Measurements from ENCODE around the gene SYT2.

Gene SYT2

DNA sequence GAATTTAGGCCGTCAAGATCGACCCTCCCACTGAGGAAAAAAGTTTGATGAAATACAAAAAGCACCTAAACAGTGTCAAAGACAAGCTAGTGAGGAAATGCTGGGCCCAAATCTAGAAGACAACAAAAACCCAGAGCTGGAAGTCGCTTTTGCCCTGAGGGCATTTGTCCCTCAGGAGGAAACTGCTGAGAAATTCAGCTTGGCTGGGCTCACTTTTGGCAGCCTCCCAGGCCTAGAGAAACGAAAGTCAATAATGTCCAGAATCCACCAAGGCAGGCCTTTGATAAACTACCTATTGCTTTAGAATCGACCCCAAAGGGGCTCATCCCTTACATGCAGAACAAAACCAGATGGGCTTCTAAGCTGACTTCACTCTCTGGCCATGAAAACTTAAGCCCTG, 38.9 kb downstream of the SYT2 start:
- no peak for DNase-seq

DNA sequence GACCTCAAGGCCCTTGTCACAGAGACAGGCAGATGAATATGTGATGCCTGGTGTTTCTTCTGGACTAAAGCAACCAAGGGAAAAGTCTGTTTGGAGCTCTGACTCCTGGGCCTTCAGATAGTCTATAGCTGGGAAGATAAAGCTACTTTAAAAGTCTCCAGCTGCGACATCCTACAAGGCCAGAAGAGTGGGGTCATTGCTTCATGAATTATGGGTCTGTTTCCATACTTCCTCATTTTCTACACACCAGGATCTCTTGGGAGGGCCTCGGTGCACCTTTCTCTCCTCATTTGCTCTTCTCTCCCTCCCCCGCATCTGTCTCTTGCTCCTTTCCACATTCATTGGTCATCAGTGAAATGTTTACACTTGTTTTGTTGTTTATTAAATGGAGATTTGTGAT, 44.8 kb downstream of the SYT2 start:
- DNase-seq = no peak

DNA sequence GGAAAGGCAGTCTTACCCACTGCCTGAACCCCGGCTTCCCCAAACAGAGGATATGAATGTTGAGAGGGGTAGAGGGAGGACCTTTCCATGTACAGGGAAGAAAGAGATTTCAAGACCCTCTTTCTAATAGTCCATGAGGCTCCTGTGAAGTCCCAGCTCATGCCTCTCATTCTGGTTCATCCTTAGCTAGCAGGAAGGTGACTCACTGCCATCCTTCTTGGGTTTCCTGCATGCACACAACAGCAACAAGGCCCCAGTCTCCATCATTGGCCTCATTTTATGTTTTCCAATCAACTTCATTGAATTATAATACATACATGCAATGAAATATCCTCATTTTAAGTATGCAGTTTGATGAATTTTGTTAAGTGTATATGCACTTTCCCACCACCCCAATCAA, 46.2 kb downstream of the SYT2 start:
- DNase-seq = no peak

DNA sequence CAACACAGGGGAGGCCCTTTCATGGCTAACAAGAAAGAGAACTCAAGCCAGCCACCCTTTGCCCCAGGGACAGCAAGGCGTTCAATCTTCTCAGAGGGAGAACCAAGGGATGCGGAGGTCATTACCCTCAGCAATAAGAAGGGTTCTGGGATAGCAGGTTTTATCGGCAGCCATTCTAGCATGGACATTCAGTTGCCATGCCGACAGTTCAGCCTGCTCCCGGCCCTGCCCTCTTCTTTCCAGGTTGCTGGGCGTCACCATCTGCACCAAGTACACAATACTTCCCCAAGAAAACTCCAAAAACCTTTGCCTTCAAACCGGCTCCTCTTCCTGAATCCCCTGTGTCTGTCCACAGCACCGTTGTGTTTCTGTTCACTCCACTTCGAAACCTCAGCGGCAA, 47.1 kb downstream of the SYT2 start:
- no peak for DNase-seq

DNA sequence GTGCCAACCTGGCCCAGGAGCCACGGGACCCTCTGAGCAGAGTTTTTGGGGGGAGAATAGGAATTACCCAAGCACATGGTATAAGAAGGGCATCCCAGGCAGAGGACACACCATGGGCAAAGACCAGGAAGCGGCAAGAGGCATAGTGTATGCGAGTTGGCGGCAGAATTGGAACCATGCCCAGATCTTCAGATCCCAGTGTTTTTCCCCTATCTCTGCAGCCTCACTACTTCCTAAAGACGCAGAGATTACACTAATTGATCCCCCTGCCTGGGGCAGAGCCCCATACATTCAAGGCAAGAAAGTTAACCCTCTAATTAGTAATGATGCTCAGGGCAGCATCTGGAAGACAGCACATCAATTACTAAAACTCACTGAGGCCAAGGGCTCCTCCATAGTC, 48.2 kb downstream of the SYT2 start:
- DNase-seq = no peak

DNA sequence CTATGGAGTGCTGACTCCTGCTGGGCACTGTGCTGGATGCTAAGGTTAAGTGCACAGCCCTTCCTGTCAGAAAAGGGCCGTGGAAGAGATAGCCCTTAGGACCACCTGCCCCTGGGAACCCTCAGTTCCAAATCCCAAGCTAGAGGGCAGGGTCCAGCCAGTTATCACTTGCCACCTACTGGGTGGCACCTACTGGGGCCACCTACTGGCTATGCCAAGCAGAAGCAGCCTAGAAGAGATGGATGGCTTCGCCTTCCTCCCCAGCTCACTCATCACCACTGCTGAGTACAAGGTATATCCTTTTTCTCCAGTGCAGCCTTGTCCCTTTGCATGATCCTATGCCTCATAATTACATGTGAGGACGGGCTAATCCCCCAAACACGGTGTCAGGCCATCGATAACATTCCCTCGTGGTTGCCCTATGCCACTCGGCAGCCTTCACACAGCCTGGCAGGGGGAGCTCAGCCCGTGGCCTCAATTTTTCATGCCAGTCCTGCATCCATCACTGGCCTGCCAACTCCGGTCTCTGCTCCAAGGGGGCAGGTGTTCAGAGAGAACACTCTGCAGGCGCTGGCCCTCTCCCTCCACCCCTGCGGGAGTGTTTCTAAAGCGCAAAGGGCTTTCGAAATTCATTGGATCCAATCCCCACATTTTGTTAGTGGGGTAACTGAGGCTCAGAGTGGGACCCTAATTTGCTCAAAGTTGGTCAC, 49.0 kb downstream of the SYT2 start:
- no peak for DNase-seq

DNA sequence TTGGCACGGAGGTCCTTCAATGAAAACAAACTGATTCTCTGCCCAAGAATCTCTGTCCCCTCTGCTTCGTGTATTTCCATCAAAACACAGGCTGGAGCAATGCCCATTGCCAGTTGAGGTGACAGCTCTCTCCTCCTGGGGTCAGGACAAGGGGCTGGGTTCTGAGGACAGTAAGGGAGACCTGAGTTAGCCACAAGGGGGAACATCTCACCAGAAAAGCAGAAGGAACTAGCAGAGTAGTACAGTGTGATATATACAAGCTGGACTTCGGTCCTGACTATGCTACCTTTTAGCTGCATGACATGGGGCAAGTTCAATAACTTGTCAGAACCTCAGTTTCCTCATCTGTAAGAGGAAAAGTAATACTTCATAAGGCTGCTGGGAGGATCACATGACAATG, 50.3 kb downstream of the SYT2 start:
- no peak for DNase-seq

DNA sequence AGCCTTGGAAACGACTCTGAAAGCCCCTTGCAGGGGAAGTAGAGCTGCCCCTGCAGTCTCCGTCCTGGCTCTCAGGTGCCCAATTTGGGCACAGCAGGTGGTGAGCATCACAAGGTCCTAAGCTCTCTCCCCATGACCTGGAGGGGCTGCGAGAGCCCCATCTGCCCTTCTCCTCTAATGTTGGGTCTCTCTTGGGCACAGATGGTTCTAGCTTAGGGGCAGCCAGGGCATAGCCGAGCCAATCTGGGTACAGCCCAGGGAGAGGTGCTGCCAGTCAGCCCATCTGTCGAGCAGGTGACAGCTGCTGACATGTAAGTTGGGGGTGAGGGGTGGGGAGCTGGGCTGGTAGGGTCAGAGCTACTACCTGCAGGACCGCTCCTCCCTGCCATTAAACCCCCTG, 50.7 kb downstream of the SYT2 start:
- no peak for DNase-seq

DNA sequence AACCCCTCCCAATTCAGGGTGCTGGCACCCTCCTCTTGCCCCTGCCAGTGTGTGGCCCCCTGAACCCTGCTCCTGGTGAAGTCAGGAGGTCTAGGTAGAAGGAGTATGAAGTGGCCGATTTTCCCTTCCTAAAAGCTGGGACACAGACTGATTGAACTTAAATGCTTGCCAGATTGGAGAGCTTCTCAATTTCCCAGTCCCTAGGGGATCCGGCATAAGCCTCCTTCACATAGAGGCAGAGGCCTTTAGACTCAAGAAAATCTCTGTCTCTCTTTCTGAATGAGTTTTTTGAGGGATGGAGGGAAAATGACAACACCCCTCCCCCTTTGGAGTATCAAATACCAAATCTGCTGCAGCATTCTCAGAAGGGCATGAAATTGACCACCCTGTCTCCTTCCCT, 51.5 kb downstream of the SYT2 start:
- DNase-seq = no peak

DNA sequence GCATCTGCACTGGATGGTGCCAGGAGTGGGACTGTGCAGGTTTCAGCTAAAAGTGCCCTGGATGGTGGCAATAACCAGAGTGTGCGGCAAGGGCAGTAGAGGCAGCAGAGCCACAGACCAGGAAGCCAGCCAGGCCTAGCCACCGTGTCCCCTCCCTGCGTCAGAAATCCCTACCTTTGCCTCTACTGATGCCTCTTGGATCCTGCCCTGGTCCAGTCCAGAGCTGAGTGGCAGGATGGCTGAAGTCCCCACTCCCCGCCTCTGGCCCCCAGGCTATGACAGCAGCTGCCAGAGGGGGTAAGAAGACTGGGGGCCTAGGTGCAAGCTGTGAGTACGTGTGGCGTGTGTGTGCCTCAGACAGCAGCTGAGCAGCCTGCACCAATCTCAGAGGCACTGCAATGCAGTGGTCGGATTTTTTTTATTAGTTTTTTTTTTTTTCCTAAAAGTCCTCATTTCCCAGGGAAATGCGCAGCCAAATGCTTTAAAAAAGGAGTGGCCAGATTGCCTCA, 51.9 kb downstream of the SYT2 start:
- DNase-seq = no peak

DNA sequence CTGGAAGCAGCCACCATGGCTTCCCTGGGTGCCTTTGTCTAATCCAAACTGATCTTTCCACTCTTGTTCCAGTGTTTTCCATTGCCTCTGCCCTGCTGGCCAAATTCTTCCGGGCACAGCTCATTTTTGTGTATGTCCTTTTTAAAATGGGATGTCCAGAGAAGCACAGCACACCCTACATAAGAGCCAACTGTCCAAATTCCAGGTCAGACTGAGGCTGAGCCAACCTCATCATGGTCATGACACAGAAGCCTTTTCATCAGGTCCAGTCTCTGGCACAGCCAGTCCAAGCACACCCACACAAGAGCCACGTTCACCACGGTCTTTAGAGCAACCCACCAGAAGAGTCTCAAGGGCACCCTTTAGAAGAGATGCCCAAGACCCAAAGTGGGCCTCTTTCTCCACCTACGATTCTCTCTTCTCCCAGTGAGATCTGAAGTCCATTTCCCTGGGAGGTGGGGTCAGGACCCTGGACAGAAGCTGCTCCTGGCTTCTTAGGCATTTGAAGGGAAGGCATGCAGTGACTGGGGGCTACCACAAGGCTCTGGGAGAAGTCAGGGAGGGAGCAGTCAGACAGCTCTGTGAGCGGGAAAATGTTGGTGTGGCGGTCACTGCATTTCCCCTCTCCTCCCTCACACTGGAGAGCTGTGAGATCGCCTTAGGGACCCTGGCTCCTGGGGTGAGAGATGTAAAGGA, 53.2 kb downstream of the SYT2 start:
- DNase-seq = no peak

DNA sequence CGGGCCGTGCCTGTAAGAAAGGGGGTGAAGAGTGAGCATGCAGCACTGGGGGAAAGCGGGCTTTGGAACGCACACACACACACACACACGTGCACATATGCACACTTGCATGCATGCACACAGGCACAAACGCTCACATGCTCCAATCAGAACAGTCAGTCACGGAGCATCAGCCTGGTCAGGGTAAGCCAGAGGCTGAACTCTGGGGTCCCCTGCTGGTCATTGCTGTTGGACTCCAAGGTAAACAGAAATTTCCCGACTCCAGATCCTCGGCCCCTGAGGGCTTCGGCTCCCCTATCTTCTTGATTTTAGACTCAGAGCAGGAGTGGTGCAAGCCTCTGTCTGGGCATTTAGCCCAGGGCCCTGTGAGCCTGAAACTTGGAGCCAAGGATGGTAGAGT, 54.2 kb downstream of the SYT2 start:
- no peak for DNase-seq

DNA sequence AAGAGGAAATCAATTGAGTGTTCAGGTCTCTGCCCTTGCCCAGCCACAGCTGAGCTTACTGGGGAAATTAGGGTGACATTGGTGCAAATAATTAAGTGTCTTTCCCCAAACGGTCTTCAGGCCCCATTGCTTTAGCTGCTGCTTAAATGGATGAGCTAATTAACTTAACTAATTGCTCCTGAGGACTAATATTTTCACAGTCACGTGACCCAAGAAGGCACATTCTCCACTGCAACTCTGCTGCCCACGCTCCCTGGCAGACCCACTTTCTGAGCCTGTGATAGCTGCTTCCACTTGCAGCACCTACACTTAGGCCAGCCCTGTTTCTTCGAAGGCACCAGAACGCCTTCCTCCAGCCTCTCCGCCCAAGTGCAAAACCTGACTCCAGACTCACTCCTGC, 56.2 kb downstream of the SYT2 start:
- DNase-seq = no peak

DNA sequence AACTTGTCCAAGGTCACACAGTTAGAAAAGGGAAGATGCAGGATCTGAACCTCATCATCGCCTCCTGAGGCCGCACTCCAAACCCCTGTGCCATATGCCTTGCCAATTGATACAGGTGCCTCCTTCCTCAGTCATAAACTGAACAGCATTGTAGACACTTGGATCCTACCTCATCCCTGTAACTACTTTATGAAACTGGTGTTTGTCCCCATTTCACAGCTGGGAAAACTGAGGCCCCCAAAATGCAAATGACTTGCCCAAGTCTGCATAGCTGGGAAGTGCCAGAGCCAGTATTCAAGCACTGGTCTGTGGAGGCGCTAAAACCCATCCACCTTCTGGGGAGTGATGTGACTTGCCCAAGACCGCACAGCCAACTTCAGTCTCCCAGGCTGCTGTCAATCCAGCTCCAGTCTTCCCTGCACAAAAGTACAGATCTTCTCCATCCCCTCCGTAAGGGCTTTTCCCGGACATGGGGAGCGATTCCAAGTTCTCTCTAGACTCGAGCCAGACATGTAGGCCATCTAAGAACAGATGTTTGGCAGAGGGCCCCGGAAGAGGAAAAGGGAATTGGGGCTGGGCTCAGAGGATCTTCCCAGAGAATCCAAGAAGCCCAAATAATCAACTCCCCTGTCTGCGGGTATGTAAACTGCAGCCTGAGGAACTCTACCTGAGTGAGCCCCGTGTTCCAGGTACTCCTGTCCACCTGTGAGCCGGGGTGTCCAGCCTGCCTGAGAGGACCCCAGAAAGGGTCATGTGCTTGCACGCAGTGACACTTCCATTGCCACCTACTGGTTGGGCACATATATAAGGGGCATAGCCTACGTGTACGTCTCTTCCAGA, 60.5 kb downstream of the SYT2 start:
- DNase-seq = no peak

DNA sequence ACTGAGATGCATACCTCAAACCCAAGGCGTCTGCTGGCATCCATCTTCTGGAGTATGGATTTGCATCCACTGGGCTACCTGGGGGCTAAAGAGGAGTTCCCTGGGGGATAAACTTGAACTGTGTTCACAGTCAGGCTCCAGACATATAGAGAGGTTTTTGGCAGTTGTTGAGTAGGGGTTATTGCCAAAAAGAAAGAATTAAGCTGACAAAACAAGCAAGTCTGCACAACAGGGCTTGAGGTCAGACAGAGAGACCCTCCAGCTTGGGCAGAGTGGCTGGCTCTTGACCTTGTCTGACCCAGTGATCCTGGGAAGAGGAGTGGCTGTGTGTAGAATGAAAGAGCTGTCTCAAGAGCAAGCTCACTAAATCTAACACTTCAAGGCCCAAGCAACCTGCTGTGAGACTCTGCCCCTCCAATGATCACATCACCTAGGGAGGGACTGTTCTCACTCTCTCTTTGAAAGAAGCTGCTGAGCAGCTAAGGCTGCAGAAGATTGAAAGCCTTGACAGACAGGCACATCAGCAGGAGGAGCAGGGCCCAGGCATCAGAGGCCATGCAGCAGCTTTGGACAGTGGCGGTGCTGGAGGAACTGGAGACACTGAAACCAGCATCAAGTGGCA, 61.5 kb downstream of the SYT2 start:
- no peak for DNase-seq

DNA sequence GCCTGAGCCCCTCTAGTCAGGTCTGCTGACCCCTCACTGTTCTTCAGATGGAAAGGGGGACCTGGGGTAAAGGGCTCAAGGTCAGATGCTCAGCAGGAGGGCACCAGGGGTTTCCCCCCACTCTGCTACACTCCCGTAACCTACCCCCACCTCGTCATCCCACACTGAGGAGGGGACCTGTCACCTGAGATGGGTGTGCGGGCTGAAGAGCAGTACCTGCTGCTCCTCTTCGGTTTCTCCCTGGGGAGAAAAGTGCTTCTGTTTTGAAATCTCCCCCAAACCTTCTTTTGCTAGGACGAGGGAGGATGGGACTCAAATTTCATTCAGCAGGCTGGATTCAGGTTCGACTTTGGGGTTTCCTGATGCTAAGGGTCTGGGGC, 65.2 kb downstream of the SYT2 start:
- no peak for DNase-seq

DNA sequence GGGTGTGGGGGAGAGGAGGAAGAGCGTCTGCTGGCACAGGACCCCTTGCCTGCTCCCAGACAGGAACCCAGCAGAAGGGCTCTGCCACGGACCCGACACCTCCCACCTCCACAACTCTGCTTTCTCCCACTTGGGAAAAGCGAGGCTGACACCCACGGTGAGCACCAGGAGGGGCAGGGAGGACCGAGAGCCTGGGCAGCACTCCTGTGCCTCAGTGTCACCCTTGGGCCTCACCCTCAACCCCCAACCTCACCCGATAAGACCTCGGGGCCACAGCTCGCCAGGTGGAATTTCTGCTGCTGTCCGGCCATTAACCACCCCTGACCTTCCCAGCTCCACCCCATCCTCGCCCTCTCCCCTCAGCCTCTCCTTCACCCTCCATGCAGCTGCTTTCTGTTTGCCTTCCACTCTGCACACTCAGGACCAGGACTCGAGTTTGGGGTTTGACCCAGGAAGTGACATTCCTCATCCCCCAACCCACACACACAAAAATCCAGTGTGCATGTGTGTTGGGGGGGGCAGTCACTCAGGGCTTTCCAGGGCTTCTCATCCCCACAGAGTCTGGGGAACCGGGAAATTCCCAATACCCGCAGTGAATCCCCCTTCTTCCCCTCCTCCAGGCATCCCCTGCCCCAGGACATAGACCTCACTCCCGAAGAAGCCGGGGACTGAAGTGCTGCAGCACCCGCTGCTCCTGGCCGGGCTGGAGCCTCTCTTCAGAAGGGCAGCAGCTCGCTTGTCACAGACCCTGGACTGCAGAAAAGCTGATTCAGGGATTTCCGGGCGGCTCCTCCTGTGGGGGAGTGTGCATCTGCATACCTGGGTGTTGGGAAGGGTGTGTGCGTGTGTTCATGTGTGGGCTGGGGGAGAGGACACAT, 65.8 kb downstream of the SYT2 start:
- no peak for DNase-seq

DNA sequence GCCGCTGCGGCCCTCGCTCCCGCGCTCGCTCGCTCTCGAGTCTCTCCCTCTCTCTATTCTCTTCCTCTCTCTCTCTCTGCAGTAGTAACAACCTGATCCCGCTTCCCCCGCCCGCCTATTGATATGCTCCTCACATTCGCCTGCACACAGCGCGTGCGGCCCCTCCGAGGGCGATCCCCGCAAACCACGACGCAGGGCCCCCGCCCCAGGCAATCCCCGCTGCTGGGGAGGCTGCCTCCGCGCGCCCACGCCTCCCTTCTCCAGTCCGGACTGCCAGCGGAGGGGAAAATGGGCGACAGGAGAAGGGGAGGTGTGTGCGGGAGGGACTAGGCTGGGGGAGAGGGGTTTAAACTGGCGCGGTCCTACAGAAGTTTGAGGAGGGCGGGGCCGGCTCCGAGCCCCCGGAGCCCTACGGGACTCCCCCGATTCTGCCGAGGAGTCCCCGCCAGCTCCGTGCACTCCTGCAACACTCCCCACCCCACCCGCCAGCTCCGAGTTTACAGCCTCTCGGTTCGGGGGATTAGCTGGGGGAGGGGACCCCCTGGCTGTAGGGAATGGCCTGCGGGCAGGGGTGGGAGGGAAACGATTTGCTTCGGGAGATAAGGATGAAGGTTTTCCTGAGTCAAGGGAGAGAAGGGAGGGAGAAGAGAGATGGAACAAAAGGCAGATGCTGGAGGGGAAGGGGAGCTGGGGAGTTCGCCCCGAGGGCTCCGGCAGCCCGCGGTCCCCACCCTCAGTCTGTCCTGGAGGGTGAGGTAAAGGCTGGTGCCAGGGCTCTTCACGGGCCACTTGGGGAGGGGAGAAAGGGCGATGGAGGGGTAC, 66.6 kb downstream of the SYT2 start:
- DNase-seq = no peak

DNA sequence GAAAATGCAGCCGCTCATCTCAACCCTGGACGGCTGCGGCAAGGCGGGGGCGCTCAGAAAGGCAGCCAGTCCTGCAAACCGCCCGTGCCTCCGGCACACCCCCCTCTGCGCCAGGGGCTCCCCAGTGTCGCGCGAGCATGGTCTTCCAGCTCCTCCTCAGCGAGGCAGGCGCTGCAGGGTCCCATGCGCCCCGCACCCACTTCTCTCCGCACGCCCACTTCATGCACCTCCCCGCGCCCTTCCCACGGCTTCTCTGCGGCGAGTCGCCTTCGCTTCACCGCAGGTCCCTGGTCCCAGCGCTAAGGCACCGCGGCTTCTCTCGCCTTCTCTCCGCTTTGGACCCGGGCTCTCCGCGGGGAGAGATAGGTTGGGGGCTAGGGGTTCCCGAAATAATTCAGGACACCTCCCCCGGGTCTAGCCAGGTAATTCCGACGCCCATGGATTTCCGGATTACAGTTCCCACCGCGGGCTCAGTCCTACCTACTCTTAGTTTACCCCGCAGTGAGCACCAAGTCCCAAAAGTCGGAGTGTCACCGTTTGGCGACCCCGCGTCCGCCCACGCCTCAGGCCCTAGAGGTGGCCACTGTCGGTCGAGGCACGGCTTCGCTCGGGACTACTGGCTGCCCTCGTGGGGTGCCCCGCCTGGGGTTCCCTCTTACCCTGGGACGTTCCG, 67.5 kb downstream of the SYT2 start:
- no peak for DNase-seq

DNA sequence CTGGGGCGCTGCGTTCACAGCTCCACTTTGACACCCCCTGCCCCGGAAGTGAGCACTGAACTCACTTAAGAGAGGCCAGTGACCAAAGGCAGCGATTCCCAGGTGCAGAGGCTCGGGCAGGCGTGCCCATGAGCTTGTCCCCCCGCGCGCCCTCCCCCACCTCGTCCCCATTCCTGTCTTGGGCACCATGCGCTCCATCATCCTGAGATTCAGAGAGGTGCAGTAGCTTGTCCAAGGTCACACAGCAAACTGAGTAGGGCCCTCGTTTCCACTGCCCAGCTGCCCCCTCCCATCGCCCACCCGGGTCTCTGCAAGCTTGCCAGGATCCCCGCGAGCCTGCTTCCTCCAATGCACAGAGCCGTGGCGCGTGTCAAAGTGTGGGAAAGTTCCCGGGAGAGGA, 68.0 kb downstream of the SYT2 start:
- no peak for DNase-seq

DNA sequence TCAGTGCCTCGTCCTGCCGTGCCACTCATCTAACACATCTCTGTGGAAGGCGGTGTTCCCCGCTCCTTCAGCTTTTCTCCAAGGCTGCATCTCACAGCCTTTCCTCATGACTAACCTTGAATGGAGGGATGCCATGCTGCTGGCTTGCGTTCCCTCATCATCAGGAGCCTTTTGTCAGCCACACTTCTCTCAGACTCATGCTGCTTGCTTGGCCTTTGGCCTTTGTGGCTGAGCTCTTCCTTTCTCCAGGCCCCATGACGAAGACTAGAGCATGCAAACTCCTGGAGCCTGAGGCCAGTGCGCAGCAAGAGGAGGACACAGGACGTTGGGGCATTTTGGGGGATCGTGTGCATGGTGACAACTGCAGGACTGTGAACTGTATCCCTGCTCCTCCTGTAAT, 70.8 kb downstream of the SYT2 start:
- DNase-seq = no peak
